HepG2 (cell line): ENCODE measurements around the gene TMEM218. TPM values are rescaled to one million over a fixed set of nuclear protein-coding genes. Genes with fewer than 3 reads are reported as not detected.

ENCODE experiments used
- ATM ChIP-seq: fragments of 450-650 bp; IDR thresholded peaks from 2 replicates; pipeline ENCODE4 v1.7.1; 2017; ENCODE audit warnings: mild to moderate bottlenecking, borderline replicate concordance
- CEBPG ChIP-seq: IDR thresholded peaks from 2 replicates; pipeline ENCODE4 v1.6.1; 2016
- DNMT3B ChIP-seq: conservative IDR thresholded peaks from 2 replicates; pipeline ENCODE4 v1.6.1; 2016; ENCODE audit warnings: missing biosample characterization, control low read depth
- FIP1L1 ChIP-seq: fragments of 200-400 bp; formaldehyde crosslinking; IDR thresholded peaks from 2 replicates; pipeline ENCODE4 v1.6.1; 2018; ENCODE audit warnings: low read depth, mild to moderate bottlenecking, low read length, moderate library complexity, borderline replicate concordance; ENCODE audit not compliant: insufficient read depth
- FOXA3 ChIP-seq: IDR thresholded peaks from 2 replicates; pipeline ENCODE4 v1.6.1; 2016; ENCODE audit warnings: missing genetic modification reagents, missing compliant biosample characterization
- FOXO1 ChIP-seq: sonication (generic); formaldehyde crosslinking; IDR thresholded peaks from 2 replicates; pipeline ENCODE4 v1.4.0; 2020; ENCODE audit warnings: missing genetic modification reagents
- GABPB1 ChIP-seq: IDR thresholded peaks from 2 replicates; pipeline ENCODE4 v1.6.1; 2016; ENCODE audit warnings: mild to moderate bottlenecking, missing genetic modification reagents, moderate library complexity, missing compliant biosample characterization
- GATA4 ChIP-seq: sonication (generic); IDR thresholded peaks from 2 replicates; pipeline ENCODE4 v1.6.1; 2016; ENCODE audit warnings: antibody characterized with exemption, low read depth, borderline replicate concordance
- GLI4 ChIP-seq: sonication (generic); formaldehyde crosslinking; IDR thresholded peaks from 2 replicates; pipeline ENCODE4 v1.5.1; 2020; ENCODE audit warnings: missing genetic modification reagents, mild to moderate bottlenecking, moderate library complexity, borderline replicate concordance
- KDM3A ChIP-seq: IDR thresholded peaks from 2 replicates; pipeline ENCODE4 v1.6.1; 2018; ENCODE audit warnings: low read depth, missing compliant biosample characterization
- NR2F2 ChIP-seq: IDR thresholded peaks from 2 replicates; pipeline ENCODE4 v1.6.1; 2012; ENCODE audit warnings: low read depth, inconsistent platforms, borderline replicate concordance
- RARA ChIP-seq: IDR thresholded peaks from 2 replicates; pipeline ENCODE4 v1.6.1; 2016; ENCODE audit warnings: missing genetic modification reagents, missing compliant biosample characterization
- SAP130 ChIP-seq: IDR thresholded peaks from 2 replicates; pipeline ENCODE4 v1.6.1; 2016; ENCODE audit warnings: low read depth
- SRF ChIP-seq: IDR thresholded peaks from 2 replicates; pipeline ENCODE4 v1.6.1; 2011; ENCODE audit warnings: mild to moderate bottlenecking, low read depth, low read length, moderate library complexity
- U2AF1 ChIP-seq: fragments of 200-400 bp; formaldehyde crosslinking; optimal IDR thresholded peaks from 2 replicates; pipeline ENCODE3; 2017; ENCODE audit warnings: mild to moderate bottlenecking, low read depth, low read length
- ZC3H13 ChIP-seq: sonication (generic); formaldehyde crosslinking; IDR thresholded peaks from 2 replicates; pipeline ENCODE4 v1.8.1; 2023; ENCODE audit warnings: mild to moderate bottlenecking, missing genetic modification reagents, moderate library complexity
- ZFP1 ChIP-seq: IDR thresholded peaks from 2 replicates; pipeline ENCODE4 v1.6.1; 2016
- ZNF207 ChIP-seq: fragments of 450-650 bp; IDR thresholded peaks from 2 replicates; pipeline ENCODE4 v1.6.1; 2016; ENCODE audit warnings: antibody characterized with exemption, borderline replicate concordance
- ZNF326 ChIP-seq: sonication (generic); formaldehyde crosslinking; IDR thresholded peaks from 2 replicates; pipeline ENCODE4 v1.4.0; 2020; ENCODE audit warnings: missing genetic modification reagents, borderline replicate concordance
- ZNF44 ChIP-seq: sonication (generic); formaldehyde crosslinking; IDR thresholded peaks from 2 replicates; pipeline ENCODE4 v1.5.1; 2020; ENCODE audit warnings: mild to moderate bottlenecking, missing genetic modification reagents
- ZSCAN12 ChIP-seq: sonication (generic); formaldehyde crosslinking; IDR thresholded peaks from 2 replicates; pipeline ENCODE4 v1.9.0; 2021; ENCODE audit warnings: mild to moderate bottlenecking, missing genetic modification reagents
- ZSCAN30 ChIP-seq: sonication (generic); formaldehyde crosslinking; IDR thresholded peaks from 2 replicates; pipeline ENCODE4 v1.5.0; 2020; ENCODE audit warnings: mild to moderate bottlenecking, missing genetic modification reagents
- polyA plus RNA-seq, 8 experiments: library from polyadenylated mRNA; depleted of rRNA in 3 of 8; stranded (reverse) in 7 of 8; unstranded in 1 of 8; fragments of >200 nt; fragmentation: Illumina TruSeq in 4 of 8; extraction: Trizol in 4 of 8; gene quantifications; 2 replicates each; pipeline versions ENCODE4 v1.2.1 to v1.2.3, GENCODE V29; 2011 to 2016; ENCODE audit warnings: low read depth in 4 of 8, missing spikeins in 1 of 8, mixed read lengths in 1 of 8; ENCODE audit not compliant: insufficient read depth in 1 of 8
- total RNA-seq, 5 experiments: library from RNA; depleted of rRNA; stranded (reverse); fragments of >200 nt; fragmentation: Illumina TruSeq; extraction: Trizol; gene quantifications; 2 replicates each; pipeline ENCODE4 v1.2.3, GENCODE V29; 2016; ENCODE audit warnings: low read depth in 1 of 5
- TF ChIP-seq, protein P1 (sequence below): sonication (generic); formaldehyde crosslinking; IDR thresholded peaks from 2 replicates; pipeline ENCODE4 v1.5.0; 2020; ENCODE audit warnings: missing genetic modification reagents, mild to moderate bottlenecking, borderline replicate concordance
- TF ChIP-seq, protein P2 (sequence below): sonication (generic); formaldehyde crosslinking; IDR thresholded peaks from 2 replicates; pipeline ENCODE4 v1.8.0; 2022; ENCODE audit warnings: mild to moderate bottlenecking, missing genetic modification reagents, moderate library complexity
- TF ChIP-seq, protein P3 (sequence below): sonication (generic); formaldehyde crosslinking; IDR thresholded peaks from 2 replicates; pipeline ENCODE4 v1.9.0; 2021; ENCODE audit warnings: missing genetic modification reagents, mild to moderate bottlenecking, borderline replicate concordance
- TF ChIP-seq, protein P4 (sequence below): sonication (generic); formaldehyde crosslinking; IDR thresholded peaks from 2 replicates; pipeline ENCODE4 v1.4.0; 2020; ENCODE audit warnings: mild to moderate bottlenecking, missing genetic modification reagents
- TF ChIP-seq, protein P5 (sequence below): sonication (generic); formaldehyde crosslinking; IDR thresholded peaks from 2 replicates; pipeline ENCODE4 v1.8.1; 2023; ENCODE audit warnings: missing genetic modification reagents, inconsistent platforms, borderline replicate concordance

The TMEM218 gene
- total and polyA plus RNA-seq, 2 of the 13 experiments (the other 11 are each of a cell fraction or from before 2014, with no cell fraction given): 11.8 to 14.0 TPM

DNA sequence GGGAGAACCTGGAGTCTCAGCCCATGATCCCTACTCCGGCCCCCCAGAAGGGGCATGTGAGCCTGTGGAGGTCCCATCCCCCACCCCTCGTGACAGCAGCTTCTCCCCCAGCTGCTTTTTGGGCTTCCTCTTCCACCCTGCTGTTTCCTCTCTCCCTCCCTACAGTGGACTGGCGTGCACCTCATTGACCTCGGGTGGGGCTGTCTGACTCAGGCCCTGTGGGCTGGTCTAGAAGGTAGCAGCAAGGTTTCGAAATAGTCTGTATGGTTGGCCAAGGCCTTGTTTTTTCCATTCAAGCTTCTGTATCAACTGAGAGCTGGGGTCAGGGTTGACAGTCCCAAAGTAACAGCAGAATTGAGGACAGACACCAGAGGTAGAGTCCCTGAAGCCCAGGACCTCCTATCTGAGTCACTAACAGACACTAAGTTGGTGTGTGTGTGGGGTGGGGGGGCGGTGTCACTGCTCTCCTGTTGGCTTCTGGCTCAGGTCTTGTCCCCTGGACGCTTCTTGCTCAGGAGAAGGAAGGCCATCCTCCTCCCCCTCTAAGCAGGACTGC, 40.6 kb downstream of the TMEM218 start (continued):
- TF ChIP-seq, protein P1, sequence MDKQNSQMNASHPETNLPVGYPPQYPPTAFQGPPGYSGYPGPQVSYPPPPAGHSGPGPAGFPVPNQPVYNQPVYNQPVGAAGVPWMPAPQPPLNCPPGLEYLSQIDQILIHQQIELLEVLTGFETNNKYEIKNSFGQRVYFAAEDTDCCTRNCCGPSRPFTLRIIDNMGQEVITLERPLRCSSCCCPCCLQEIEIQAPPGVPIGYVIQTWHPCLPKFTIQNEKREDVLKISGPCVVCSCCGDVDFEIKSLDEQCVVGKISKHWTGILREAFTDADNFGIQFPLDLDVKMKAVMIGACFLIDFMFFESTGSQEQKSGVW (CRISPR knock-in tag): no peak
- TF ChIP-seq GATA4 (no peak), ATM (no peak), ZNF207 (no peak), CEBPG (CRISPR knock-in tag) (peak; percentile 91), SAP130 (CRISPR knock-in tag) (peak; percentile 69; the same call in 1 of the 2 replicates), U2AF1 (no peak), FOXO1 (CRISPR knock-in tag) (peak; percentile 53; the same call in 1 of the 2 replicates), SRF (no peak), DNMT3B (no peak), ZNF326 (CRISPR knock-in tag) (no peak), RARA (peak; percentile 68), FIP1L1 (no peak), ZNF44 (CRISPR knock-in tag) (no peak), ZC3H13 (CRISPR knock-in tag) (no peak), ZSCAN12 (CRISPR knock-in tag) (no peak), KDM3A (CRISPR knock-in tag) (no peak), NR2F2 (no peak), FOXA3 (CRISPR knock-in tag) (peak; percentile 40; the same call in 1 of the 2 replicates), ZSCAN30 (CRISPR knock-in tag) (no peak), ZFP1 (no peak), GLI4 (CRISPR knock-in tag) (no peak), GABPB1 (no peak)
- TF ChIP-seq, protein P2, sequence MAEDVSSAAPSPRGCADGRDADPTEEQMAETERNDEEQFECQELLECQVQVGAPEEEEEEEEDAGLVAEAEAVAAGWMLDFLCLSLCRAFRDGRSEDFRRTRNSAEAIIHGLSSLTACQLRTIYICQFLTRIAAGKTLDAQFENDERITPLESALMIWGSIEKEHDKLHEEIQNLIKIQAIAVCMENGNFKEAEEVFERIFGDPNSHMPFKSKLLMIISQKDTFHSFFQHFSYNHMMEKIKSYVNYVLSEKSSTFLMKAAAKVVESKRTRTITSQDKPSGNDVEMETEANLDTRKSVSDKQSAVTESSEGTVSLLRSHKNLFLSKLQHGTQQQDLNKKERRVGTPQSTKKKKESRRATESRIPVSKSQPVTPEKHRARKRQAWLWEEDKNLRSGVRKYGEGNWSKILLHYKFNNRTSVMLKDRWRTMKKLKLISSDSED (CRISPR knock-in tag): no peak
- TF ChIP-seq, protein P3, sequence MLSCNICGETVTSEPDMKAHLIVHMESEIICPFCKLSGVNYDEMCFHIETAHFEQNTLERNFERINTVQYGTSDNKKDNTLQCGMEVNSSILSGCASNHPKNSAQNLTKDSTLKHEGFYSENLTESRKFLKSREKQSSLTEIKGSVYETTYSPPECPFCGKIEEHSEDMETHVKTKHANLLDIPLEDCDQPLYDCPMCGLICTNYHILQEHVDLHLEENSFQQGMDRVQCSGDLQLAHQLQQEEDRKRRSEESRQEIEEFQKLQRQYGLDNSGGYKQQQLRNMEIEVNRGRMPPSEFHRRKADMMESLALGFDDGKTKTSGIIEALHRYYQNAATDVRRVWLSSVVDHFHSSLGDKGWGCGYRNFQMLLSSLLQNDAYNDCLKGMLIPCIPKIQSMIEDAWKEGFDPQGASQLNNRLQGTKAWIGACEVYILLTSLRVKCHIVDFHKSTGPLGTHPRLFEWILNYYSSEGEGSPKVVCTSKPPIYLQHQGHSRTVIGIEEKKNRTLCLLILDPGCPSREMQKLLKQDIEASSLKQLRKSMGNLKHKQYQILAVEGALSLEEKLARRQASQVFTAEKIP (CRISPR knock-in tag): no peak
- TF ChIP-seq, protein P4, sequence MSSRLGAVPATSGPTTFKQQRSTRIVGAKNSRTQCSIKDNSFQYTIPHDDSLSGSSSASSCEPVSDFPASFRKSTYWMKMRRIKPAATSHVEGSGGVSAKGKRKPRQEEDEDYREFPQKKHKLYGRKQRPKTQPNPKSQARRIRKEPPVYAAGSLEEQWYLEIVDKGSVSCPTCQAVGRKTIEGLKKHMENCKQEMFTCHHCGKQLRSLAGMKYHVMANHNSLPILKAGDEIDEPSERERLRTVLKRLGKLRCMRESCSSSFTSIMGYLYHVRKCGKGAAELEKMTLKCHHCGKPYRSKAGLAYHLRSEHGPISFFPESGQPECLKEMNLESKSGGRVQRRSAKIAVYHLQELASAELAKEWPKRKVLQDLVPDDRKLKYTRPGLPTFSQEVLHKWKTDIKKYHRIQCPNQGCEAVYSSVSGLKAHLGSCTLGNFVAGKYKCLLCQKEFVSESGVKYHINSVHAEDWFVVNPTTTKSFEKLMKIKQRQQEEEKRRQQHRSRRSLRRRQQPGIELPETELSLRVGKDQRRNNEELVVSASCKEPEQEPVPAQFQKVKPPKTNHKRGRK (CRISPR knock-in tag): no peak
- TF ChIP-seq, protein P5, sequence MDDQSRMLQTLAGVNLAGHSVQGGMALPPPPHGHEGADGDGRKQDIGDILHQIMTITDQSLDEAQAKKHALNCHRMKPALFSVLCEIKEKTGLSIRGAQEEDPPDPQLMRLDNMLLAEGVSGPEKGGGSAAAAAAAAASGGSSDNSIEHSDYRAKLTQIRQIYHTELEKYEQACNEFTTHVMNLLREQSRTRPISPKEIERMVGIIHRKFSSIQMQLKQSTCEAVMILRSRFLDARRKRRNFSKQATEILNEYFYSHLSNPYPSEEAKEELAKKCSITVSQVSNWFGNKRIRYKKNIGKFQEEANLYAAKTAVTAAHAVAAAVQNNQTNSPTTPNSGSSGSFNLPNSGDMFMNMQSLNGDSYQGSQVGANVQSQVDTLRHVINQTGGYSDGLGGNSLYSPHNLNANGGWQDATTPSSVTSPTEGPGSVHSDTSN (CRISPR knock-in tag): no peak
